GM12878 (cell line): Measurements from ENCODE around the gene SLC35E2B. TPM values are rescaled to one million over a fixed set of nuclear protein-coding genes. Genes with fewer than 3 reads are reported as not detected.

Experiments
- ATAC-seq: fragments of 200-7000 bp; cut with Tn5 transposase; 3 replicates; pipeline ENCODE4 v1.9.1; 2020; ENCODE audit warnings: mild to moderate bottlenecking, moderate library complexity
- BruUV-seq: library from RNA; stranded (reverse); fragments of 400-500 nt; replicated peaks from 2 replicates; lab custom pipeline; 2021; lab: Mats Ljungman, UMichigan
- CTCF ChIA-PET: fragments of 300-600 bp; sonication (Branson Sonifier 250); formaldehyde crosslinking; extraction: SDS; loops from one replicate; lab custom pipeline; 2021; ENCODE audit warnings: inconsistent platforms; lab: Yijun Ruan, JAX
- POLR2A ChIA-PET: fragments of 350-600 bp; formaldehyde crosslinking; extraction: SDS; loops from one replicate; lab custom pipeline; 2021; ENCODE audit warnings: inconsistent platforms; lab: Charles Lee
- RAD21 ChIA-PET: fragments of 300-600 bp; sonication (Branson Sonifier 250); formaldehyde crosslinking; loops from one replicate; lab custom pipeline; 2023; ENCODE audit warnings: antibody characterized with exemption; ENCODE audit not compliant: unreplicated experiment; lab: Charles Lee
- SMC1A ChIA-PET: fragments of 300-600 bp; sonication (Branson Sonifier 250); formaldehyde crosslinking; loops from one replicate; lab custom pipeline; 2023; ENCODE audit not compliant: unreplicated experiment, uncharacterized antibody; lab: Charles Lee
- DNase-seq: peaks from one replicate; pipeline ENCODE4 v3.0.0-alpha.2; 2011; ENCODE audit warnings: low read depth, low spot score
- FAIRE-seq: peaks from 3 replicates; lab custom pipeline; 2011; peaks lifted over from hg19 to GRCh38; lab: Jason Lieb, UNC
- H2AFZ ChIP-seq: 2 replicates; pipeline ENCODE4 v1.6.0; 2011; ENCODE audit warnings: low read depth, low read length, control low read depth; ENCODE audit not compliant: control insufficient read depth
- H3K27ac ChIP-seq: 2 replicates; pipeline ENCODE4 v1.5.1; 2011; ENCODE audit warnings: control low read depth; ENCODE audit not compliant: control insufficient read depth, insufficient read depth
- H3K27me3 ChIP-seq, 2 experiments: replicated peaks in 1 of 2; 2 replicates each; pipeline versions ENCODE4 v1.6.0 to v1.6.1; 2011; ENCODE audit warnings: low read length in 1 of 2; ENCODE audit not compliant: control insufficient read depth in 2 of 2, insufficient read depth in 2 of 2
- H3K36me3 ChIP-seq, 2 experiments: 2 replicates each; pipeline ENCODE4 v1.5.1; 2011; ENCODE audit warnings: low read length in 1 of 2; ENCODE audit not compliant: control insufficient read depth in 2 of 2, insufficient read depth in 2 of 2
- H3K4me1 ChIP-seq: 2 replicates; pipeline ENCODE4 v1.6.1; 2011; ENCODE audit warnings: mild to moderate bottlenecking, low read length, moderate library complexity, mixed read lengths; ENCODE audit not compliant: control insufficient read depth, insufficient read depth
- H3K4me2 ChIP-seq: 2 replicates; pipeline ENCODE4 v1.6.0; 2011; ENCODE audit warnings: control low read depth; ENCODE audit not compliant: control insufficient read depth, insufficient read depth
- H3K4me3 ChIP-seq: fragments of 200-600 bp; sonication (generic); 2 replicates; pipeline ENCODE4 v1.5.1; 2016
- H3K79me2 ChIP-seq: 2 replicates; pipeline ENCODE4 v1.6.0; 2011; ENCODE audit warnings: low read length; ENCODE audit not compliant: control insufficient read depth, insufficient read depth
- H3K9ac ChIP-seq: 2 replicates; pipeline ENCODE4 v1.8.0; 2011; ENCODE audit warnings: low read length, control low read depth, mixed read lengths; ENCODE audit not compliant: control insufficient read depth, insufficient read depth
- H3K9me3 ChIP-seq: replicated peaks from 3 replicates; pipeline ENCODE4 v1.5.1; 2011; ENCODE audit warnings: mild to moderate bottlenecking, low read length; ENCODE audit not compliant: control insufficient read depth, insufficient read depth
- H4K20me1 ChIP-seq: 2 replicates; pipeline ENCODE4 v1.6.0; 2011; ENCODE audit not compliant: control insufficient read depth, insufficient read depth
- BHLHE40 ChIP-seq, 2 experiments: fragments of 450-650 bp in 1 of 2; IDR thresholded peaks; 2 replicates each; pipeline ENCODE4 v1.6.1; 2011 to 2017; ENCODE audit warnings: low read depth in 2 of 2, borderline replicate concordance in 1 of 2, improper control_type of control experiment in 1 of 2, low read length in 1 of 2, mild to moderate bottlenecking in 1 of 2
- IKZF2 ChIP-seq, 2 experiments: fragments of 450-650 bp; IDR thresholded peaks; 2 replicates each; pipeline ENCODE4 v1.6.1; 2017; ENCODE audit warnings: mild to moderate bottlenecking in 2 of 2, moderate library complexity in 2 of 2
- MYC ChIP-seq: IDR thresholded peaks from 2 replicates; pipeline ENCODE4 v1.6.1; 2011; ENCODE audit warnings: mild to moderate bottlenecking, low read length, moderate library complexity, inconsistent platforms; ENCODE audit not compliant: insufficient read depth, insufficient replicate concordance, insufficient read length, severe bottlenecking
- POLR2AphosphoS5 ChIP-seq: IDR thresholded peaks from 2 replicates; pipeline ENCODE4 v1.6.1; 2011; ENCODE audit warnings: mild to moderate bottlenecking, low read length, inconsistent platforms
- SREBF1 ChIP-seq: IDR thresholded peaks from 2 replicates; pipeline ENCODE4 v1.6.1; 2012; ENCODE audit warnings: mild to moderate bottlenecking, low read length
- ZNF622 ChIP-seq: fragments of 450-650 bp; IDR thresholded peaks from 2 replicates; pipeline ENCODE4 v1.6.1; 2017; ENCODE audit warnings: mild to moderate bottlenecking, inconsistent platforms
- WGBS: methylation state at CpG from one replicate; pipeline ENCODE4 v1.1.6; 2016; ENCODE audit warnings: low lambda C conversion rate; ENCODE audit not compliant: insufficient replicate concordance, insufficient coverage; ENCODE audit errors: missing lambda C conversion rate; 5-methylcytosine and 5-hydroxymethylcytosine counted together
- in situ Hi-C: fragments of 300-500 bp; cut with MboI; formaldehyde crosslinking; loops from 9 replicates; pipeline ENCODE4 v1.14.3; 2018; ENCODE audit warnings: mixed read lengths
- intact Hi-C: fragments of 100-400 bp; cut with micrococcal nuclease; formaldehyde crosslinking; loops from one replicate; pipeline ENCODE4 v1.14.2; 2022; ENCODE audit not compliant: unreplicated experiment
- polyA plus RNA-seq, 11 experiments: library from polyadenylated mRNA; depleted of rRNA in 4 of 11; unstranded in 6 of 11; stranded (reverse) in 5 of 11; fragments of >200 nt; fragmentation: Nextera tagmentation in 4 of 11; fragmentation: Illumina TruSeq in 1 of 11; extraction: Ambion mirVana in 4 of 11; extraction: Trizol in 1 of 11; gene quantifications; 1 replicate in 1 of 11; 2 replicates in 10 of 11; pipeline versions ENCODE4 v1.2.1 to v1.2.3, GENCODE V29; 2011 to 2016; ENCODE audit warnings: inconsistent platforms in 2 of 11, missing spikeins in 2 of 11, low read depth in 1 of 11
- total RNA-seq, 4 experiments: library from RNA; depleted of rRNA in 3 of 4; stranded (reverse); fragments of >200 nt in 3 of 4; fragmentation: Illumina TruSeq in 1 of 4; extraction: Trizol in 1 of 4; gene quantifications; 2 replicates each; pipeline versions ENCODE4 v1.2.1 to v1.2.3, GENCODE V29; 2013 to 2021
- TF ChIP-seq, protein P1 (sequence below): fragments of 450-650 bp; formaldehyde crosslinking; IDR thresholded peaks from 2 replicates; pipeline ENCODE4 v1.4.0; 2022; ENCODE audit warnings: mild to moderate bottlenecking, moderate library complexity
- TF ChIP-seq, protein P2 (sequence below): IDR thresholded peaks from 2 replicates; pipeline ENCODE4 v1.6.1; 2012; ENCODE audit warnings: improper control_type of control experiment, low read depth, low read length; ENCODE audit not compliant: insufficient replicate concordance
- TF ChIP-seq, protein P3 (sequence below): IDR thresholded peaks from 2 replicates; pipeline ENCODE4 v1.6.1; 2011; ENCODE audit warnings: mild to moderate bottlenecking, low read depth, low read length, moderate library complexity; ENCODE audit not compliant: insufficient replicate concordance

SLC35E2B gene
- total and polyA plus RNA-seq, 10 of the 15 experiments (the other 5 are each of a cell fraction or from before 2014, with no cell fraction given) = 2.6 to 36.7 (median 18.6) TPM

DNA sequence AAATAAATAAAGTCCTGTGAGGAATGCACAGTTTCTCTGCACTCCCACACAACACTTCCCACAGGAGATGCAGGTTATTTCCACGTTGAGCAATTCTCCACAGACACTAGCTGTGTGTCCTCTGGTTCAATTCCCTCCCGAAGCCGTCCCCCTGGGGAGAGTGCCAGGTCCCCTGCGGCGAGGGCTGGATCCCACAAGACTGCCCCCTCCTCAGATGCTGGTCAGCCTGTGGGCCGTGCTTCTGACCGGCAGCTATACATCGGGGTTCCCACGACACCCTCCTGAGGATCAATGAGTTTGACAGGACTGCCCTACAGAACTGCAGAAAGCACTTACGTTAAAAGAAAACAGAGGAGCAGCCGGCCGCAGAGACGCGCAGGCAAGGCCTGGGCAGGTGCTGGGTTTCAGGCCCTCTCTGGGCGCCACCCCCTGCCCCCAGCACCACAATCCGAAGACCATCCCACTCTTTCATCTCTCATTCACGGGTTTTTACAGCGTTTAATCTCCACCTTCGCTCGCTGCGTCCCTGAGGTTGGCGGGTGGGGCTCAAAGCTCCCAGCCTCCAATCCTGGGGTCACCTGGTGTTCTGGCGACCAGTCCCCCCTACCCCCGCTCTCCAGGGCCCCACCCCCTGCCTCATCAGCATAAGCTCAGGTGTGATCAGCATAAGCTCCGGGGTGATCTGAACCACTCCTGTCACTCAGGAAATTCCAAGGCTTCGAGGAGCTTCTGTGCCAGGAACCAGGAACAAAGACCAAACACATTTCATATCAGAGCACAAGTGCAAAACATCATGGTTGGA, 9.3 kb downstream of the SLC35E2B start:
- H3K9me3 ChIP-seq = no peaks in the 10 kb centered on the region
- no peak overlapping the region for H2AFZ ChIP-seq
- H3K79me2 ChIP-seq = peaks cover 21% of the 10 kb centered on the region
- ChIA-PET RAD21 (no interaction called here), CTCF (no interaction called here), SMC1A (no interaction called here), POLR2A (interaction anchor here (1.3 kb wide), 1 partner anchor 14 kb away, joined by 3 read pairs; no protein-coding TSS in a partner anchor)
- peaks cover 12% of the 10 kb centered on the region for H3K4me1 ChIP-seq
- no peak overlapping the region for H3K4me2 ChIP-seq
- no peak for FAIRE-seq
- no peak for ATAC-seq
- BruUV-seq = no TSS peak
- no peak for DNase-seq
- intact Hi-C loops (no loop called here), in situ Hi-C loops (no loop called here)
- 91% methylated on average over 26 of the region's 26 CpGs for WGBS
- no peak overlapping the region for H3K9ac ChIP-seq
- H3K27me3 ChIP-seq = no peaks in the 10 kb centered on the region
- H4K20me1 ChIP-seq = no peaks in the 10 kb centered on the region
- H3K4me3 ChIP-seq = no peak overlapping the region
- peaks cover 0 to 6% of the 10 kb centered on the region in 2 experiments; a peak in 1 of 4 replicates for H3K36me3 ChIP-seq
- H3K27ac ChIP-seq = no peak overlapping the region
- TF ChIP-seq IKZF2 (IDR thresholded peaks at IDR 0.05) (no peak), ZNF622 (no peak), BHLHE40 (IDR thresholded peaks at IDR 0.05; ENCODE audit: borderline replicate concordance in 1 of 2, low read depth in 2 of 2, low read length in 1 of 2) (no peak), MYC (no peak), SREBF1 (no peak), POLR2AphosphoS5 (no peak)
- TF ChIP-seq, protein P1, sequence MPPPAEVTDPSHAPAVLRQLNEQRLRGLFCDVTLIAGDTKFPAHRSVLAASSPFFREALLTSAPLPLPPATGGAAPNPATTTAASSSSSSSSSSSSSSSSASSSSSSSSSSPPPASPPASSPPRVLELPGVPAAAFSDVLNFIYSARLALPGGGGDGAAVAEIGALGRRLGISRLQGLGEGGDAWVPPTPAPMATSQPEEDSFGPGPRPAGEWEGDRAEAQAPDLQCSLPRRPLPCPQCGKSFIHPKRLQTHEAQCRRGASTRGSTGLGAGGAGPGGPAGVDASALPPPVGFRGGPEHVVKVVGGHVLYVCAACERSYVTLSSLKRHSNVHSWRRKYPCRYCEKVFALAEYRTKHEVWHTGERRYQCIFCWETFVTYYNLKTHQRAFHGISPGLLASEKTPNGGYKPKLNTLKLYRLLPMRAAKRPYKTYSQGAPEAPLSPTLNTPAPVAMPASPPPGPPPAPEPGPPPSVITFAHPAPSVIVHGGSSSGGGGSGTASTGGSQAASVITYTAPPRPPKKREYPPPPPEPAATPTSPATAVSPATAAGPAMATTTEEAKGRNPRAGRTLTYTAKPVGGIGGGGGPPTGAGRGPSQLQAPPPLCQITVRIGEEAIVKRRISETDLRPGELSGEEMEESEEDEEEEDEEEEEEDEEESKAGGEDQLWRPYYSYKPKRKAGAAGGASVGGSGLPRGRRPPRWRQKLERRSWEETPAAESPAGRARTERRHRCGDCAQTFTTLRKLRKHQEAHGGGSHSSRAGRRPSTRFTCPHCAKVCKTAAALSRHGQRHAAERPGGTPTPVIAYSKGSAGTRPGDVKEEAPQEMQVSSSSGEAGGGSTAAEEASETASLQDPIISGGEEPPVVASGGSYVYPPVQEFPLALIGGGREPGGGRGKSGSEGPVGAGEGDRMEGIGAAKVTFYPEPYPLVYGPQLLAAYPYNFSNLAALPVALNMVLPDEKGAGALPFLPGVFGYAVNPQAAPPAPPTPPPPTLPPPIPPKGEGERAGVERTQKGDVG = no peak
- TF ChIP-seq, protein P2, sequence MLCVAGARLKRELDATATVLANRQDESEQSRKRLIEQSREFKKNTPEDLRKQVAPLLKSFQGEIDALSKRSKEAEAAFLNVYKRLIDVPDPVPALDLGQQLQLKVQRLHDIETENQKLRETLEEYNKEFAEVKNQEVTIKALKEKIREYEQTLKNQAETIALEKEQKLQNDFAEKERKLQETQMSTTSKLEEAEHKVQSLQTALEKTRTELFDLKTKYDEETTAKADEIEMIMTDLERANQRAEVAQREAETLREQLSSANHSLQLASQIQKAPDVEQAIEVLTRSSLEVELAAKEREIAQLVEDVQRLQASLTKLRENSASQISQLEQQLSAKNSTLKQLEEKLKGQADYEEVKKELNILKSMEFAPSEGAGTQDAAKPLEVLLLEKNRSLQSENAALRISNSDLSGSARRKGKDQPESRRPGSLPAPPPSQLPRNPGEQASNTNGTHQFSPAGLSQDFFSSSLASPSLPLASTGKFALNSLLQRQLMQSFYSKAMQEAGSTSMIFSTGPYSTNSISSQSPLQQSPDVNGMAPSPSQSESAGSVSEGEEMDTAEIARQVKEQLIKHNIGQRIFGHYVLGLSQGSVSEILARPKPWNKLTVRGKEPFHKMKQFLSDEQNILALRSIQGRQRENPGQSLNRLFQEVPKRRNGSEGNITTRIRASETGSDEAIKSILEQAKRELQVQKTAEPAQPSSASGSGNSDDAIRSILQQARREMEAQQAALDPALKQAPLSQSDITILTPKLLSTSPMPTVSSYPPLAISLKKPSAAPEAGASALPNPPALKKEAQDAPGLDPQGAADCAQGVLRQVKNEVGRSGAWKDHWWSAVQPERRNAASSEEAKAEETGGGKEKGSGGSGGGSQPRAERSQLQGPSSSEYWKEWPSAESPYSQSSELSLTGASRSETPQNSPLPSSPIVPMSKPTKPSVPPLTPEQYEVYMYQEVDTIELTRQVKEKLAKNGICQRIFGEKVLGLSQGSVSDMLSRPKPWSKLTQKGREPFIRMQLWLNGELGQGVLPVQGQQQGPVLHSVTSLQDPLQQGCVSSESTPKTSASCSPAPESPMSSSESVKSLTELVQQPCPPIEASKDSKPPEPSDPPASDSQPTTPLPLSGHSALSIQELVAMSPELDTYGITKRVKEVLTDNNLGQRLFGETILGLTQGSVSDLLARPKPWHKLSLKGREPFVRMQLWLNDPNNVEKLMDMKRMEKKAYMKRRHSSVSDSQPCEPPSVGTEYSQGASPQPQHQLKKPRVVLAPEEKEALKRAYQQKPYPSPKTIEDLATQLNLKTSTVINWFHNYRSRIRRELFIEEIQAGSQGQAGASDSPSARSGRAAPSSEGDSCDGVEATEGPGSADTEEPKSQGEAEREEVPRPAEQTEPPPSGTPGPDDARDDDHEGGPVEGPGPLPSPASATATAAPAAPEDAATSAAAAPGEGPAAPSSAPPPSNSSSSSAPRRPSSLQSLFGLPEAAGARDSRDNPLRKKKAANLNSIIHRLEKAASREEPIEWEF = no peak
- TF ChIP-seq, protein P3, sequence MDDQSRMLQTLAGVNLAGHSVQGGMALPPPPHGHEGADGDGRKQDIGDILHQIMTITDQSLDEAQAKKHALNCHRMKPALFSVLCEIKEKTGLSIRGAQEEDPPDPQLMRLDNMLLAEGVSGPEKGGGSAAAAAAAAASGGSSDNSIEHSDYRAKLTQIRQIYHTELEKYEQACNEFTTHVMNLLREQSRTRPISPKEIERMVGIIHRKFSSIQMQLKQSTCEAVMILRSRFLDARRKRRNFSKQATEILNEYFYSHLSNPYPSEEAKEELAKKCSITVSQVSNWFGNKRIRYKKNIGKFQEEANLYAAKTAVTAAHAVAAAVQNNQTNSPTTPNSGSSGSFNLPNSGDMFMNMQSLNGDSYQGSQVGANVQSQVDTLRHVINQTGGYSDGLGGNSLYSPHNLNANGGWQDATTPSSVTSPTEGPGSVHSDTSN = no peak
